Endothelial cell of umbilical vein (primary cell): ENCODE results near the gene CACNB4. TPM values are rescaled to one million over a fixed set of nuclear protein-coding genes. Genes with fewer than 3 reads are reported as not detected.

Experiments used
- BruUV-seq: library from RNA; stranded (reverse); fragments of 400-500 nt; replicated peaks from 2 replicates; lab custom pipeline; 2021; lab: Mats Ljungman, UMichigan
- CTCF ChIA-PET: fragments of 300-600, 350-600 bp; sonication (Branson Sonifier 250); formaldehyde crosslinking; loops from one replicate; lab custom pipeline; 2021; ENCODE audit warnings: antibody characterized with exemption, inconsistent platforms; lab: Charles Lee
- POLR2A ChIA-PET: fragments of 300-600, 350-600 bp; sonication (Branson Sonifier 250); formaldehyde crosslinking; loops from one replicate; lab custom pipeline; 2021; ENCODE audit warnings: antibody characterized with exemption, inconsistent platforms; lab: Charles Lee
- DNase-seq: peaks from one replicate; pipeline ENCODE4 v3.0.0-alpha.2; 2011; ENCODE audit warnings: low read depth, low spot score
- FAIRE-seq: peaks from 2 replicates; lab custom pipeline; 2011; peaks lifted over from hg19 to GRCh38; lab: Jason Lieb, UNC
- H2AFZ ChIP-seq: 2 replicates; pipeline ENCODE4 v1.6.0; 2012; ENCODE audit warnings: low read depth, low read length, control low read depth, inconsistent platforms
- H3K27ac ChIP-seq: 2 replicates; pipeline ENCODE4 v1.5.1; 2011; ENCODE audit warnings: low read depth, mild to moderate bottlenecking, control low read depth, low read length, moderate library complexity; ENCODE audit not compliant: insufficient read depth
- H3K27me3 ChIP-seq, 2 experiments: 2 replicates each; pipeline versions ENCODE4 v1.6.0 to v1.6.1; 2011; ENCODE audit warnings: low read length in 2 of 2, mixed read lengths in 1 of 2; ENCODE audit not compliant: control insufficient read depth in 2 of 2, insufficient read depth in 2 of 2
- H3K36me3 ChIP-seq, 2 experiments: 2 replicates in 1 of 2; 3 replicates in 1 of 2; pipeline ENCODE4 v1.5.1; 2011; ENCODE audit warnings: low read length in 2 of 2, mild to moderate bottlenecking in 1 of 2, moderate library complexity in 1 of 2; ENCODE audit not compliant: control insufficient read depth in 2 of 2, insufficient read depth in 2 of 2; ENCODE audit errors: extremely low read depth in 1 of 2
- H3K4me1 ChIP-seq: 3 replicates; pipeline ENCODE4 v1.5.1; 2011; ENCODE audit warnings: mild to moderate bottlenecking, low read length; ENCODE audit not compliant: control insufficient read depth, insufficient read depth; ENCODE audit errors: extremely low read depth
- H3K4me2 ChIP-seq: 2 replicates; pipeline ENCODE4 v1.6.1; 2011; ENCODE audit warnings: low read length, control low read depth, mixed read lengths; ENCODE audit not compliant: insufficient read depth
- H3K4me3 ChIP-seq, 3 experiments: fragments of 200-600 bp in 1 of 3; sonication (generic), shearing (Covaris generic) in 1 of 3; replicated peaks in 1 of 3; 2 replicates each; pipeline ENCODE4 v1.5.1; 2011 to 2016; ENCODE audit warnings: control low read depth in 3 of 3, low read length in 3 of 3, mild to moderate bottlenecking in 2 of 3, inconsistent platforms in 1 of 3, low read depth in 1 of 3, moderate library complexity in 1 of 3; ENCODE audit not compliant: insufficient read depth in 1 of 3
- H3K79me2 ChIP-seq: 2 replicates; pipeline ENCODE4 v1.6.0; 2012; ENCODE audit warnings: low read length, inconsistent platforms; ENCODE audit not compliant: control insufficient read depth, insufficient read depth
- H3K9ac ChIP-seq: replicated peaks from 2 replicates; pipeline ENCODE3; 2011; ENCODE audit warnings: low read length, control low read depth; ENCODE audit not compliant: insufficient read depth; ENCODE audit errors: extremely low read depth
- H3K9me1 ChIP-seq: replicated peaks from 3 replicates; pipeline ENCODE4 v1.6.0; 2011; ENCODE audit warnings: mild to moderate bottlenecking, low read length; ENCODE audit not compliant: control insufficient read depth, insufficient read depth; ENCODE audit errors: extremely low read depth
- H3K9me3 ChIP-seq: replicated peaks from 2 replicates; pipeline ENCODE4 v1.5.1; 2012; ENCODE audit warnings: low read length, inconsistent platforms; ENCODE audit not compliant: control insufficient read depth, insufficient read depth
- H4K20me1 ChIP-seq: replicated peaks from 2 replicates; pipeline ENCODE3; 2011; ENCODE audit warnings: mild to moderate bottlenecking, low read length; ENCODE audit not compliant: control insufficient read depth, insufficient read depth; ENCODE audit errors: extremely low read depth
- CTCF ChIP-seq, 2 donors: IDR thresholded peaks; 1 replicate in 1 of 2; 2 replicates in 1 of 2; pipeline ENCODE4 v1.5.1; 2011; ENCODE audit warnings: low read length in 2 of 2, mild to moderate bottlenecking in 2 of 2, moderate library complexity in 2 of 2, control low read depth in 1 of 2, inconsistent platforms in 1 of 2, low read depth in 1 of 2; ENCODE audit not compliant: insufficient read depth in 1 of 2; ENCODE audit errors: extremely low read depth in 1 of 2
- EZH2 ChIP-seq: IDR thresholded peaks from 2 replicates; pipeline ENCODE4 v1.6.1; 2012; ENCODE audit warnings: borderline replicate concordance, low read depth, mild to moderate bottlenecking, moderate library complexity, low read length, inconsistent platforms; ENCODE audit not compliant: severe bottlenecking
- FOS ChIP-seq: IDR thresholded peaks from 2 replicates; pipeline ENCODE4 v1.6.1; 2011; ENCODE audit warnings: mild to moderate bottlenecking, low read length, moderate library complexity, borderline replicate concordance; ENCODE audit not compliant: insufficient read depth
- GATA2 ChIP-seq: IDR thresholded peaks from 2 replicates; pipeline ENCODE4 v1.7.0; 2011; ENCODE audit warnings: low read depth, mild to moderate bottlenecking, moderate library complexity, mixed read lengths, low read length; ENCODE audit not compliant: insufficient read length, insufficient read depth
- JUN ChIP-seq: IDR thresholded peaks from 2 replicates; pipeline ENCODE4 v1.6.1; 2011; ENCODE audit warnings: borderline replicate concordance, low read depth; ENCODE audit not compliant: insufficient read length, insufficient read depth
- MAX ChIP-seq: IDR thresholded peaks from 2 replicates; pipeline ENCODE4 v1.6.1; 2011; ENCODE audit not compliant: insufficient read depth, insufficient read length
- MYC ChIP-seq: IDR thresholded peaks from one replicate; pipeline ENCODE4 v1.6.1; 2011; ENCODE audit warnings: mild to moderate bottlenecking, low read depth, low read length
- POLR2A ChIP-seq: IDR thresholded peaks from 2 replicates; pipeline ENCODE4 v1.6.1; 2012; ENCODE audit warnings: low read depth, mild to moderate bottlenecking, control low read depth, low read length
- POLR2AphosphoS5 ChIP-seq: IDR thresholded peaks from 2 replicates; pipeline ENCODE4 v1.6.1; 2012; ENCODE audit warnings: low read depth, mild to moderate bottlenecking, control low read depth, low read length, moderate library complexity; ENCODE audit not compliant: insufficient read depth
- dilution Hi-C: fragments of 300-500 bp; cut with MboI; formaldehyde crosslinking; loops from one replicate; pipeline ENCODE4 v1.15.0; 2019; ENCODE audit warnings: low sequenced_read_pairs; ENCODE audit not compliant: extremely low pct_ligation_motif_present
- intact Hi-C: fragments of 100-400 bp; cut with micrococcal nuclease; formaldehyde crosslinking; loops from one replicate; pipeline ENCODE4 v1.10.0; 2022
- polyA plus RNA-seq, 4 experiments: library from polyadenylated mRNA; depleted of rRNA in 3 of 4; stranded (reverse) in 3 of 4; unstranded in 1 of 4; fragments of >200 nt; gene quantifications; 2 replicates each; pipeline versions ENCODE4 v1.2.1 to v1.2.3, GENCODE V29; 2011 to 2012; ENCODE audit warnings: missing spikeins in 1 of 4
- total RNA-seq: library from RNA; stranded (reverse); gene quantifications from 2 replicates; pipeline ENCODE4 v1.2.3, GENCODE V29; 2021

The CACNB4 gene
- total and polyA plus RNA-seq, 2 donors (not counting 3 experiments of a cell fraction or from before 2014, with no cell fraction given) = 0.23 to 0.58 TPM

- no peaks in the 10 kb centered on the region for H3K9me3 ChIP-seq
- no peak overlapping the region for H2AFZ ChIP-seq
- H3K27me3 ChIP-seq = peaks cover 11 to 17% of the 10 kb centered on the region in 2 experiments
- H3K27ac ChIP-seq = no peak overlapping the region
- TF ChIP-seq POLR2AphosphoS5 (no peak), POLR2A (no peak), JUN (no peak), EZH2 (no peak), MYC (no peak), CTCF (IDR thresholded peaks at IDR 0.05; ENCODE audit: extremely low read depth in 1 of 2, insufficient read depth in 1 of 2, low read depth in 1 of 2, low read length in 2 of 2) (no peak), MAX (no peak), GATA2 (no peak), FOS (no peak)
- no peak overlapping the region for H3K4me2 ChIP-seq
- dilution Hi-C loops (no loop called here), intact Hi-C loops (no loop called here)
- no peak overlapping the region for H3K4me3 ChIP-seq
- DNase-seq (no peak), FAIRE-seq (no peak)
- no peaks in the 10 kb centered on the region for H4K20me1 ChIP-seq
- no peaks in the 10 kb centered on the region for H3K9me1 ChIP-seq
- CTCF ChIA-PET = interaction anchor here (1.3 to 1.5 kb wide), 2 partner anchors 10 to 92 kb away, joined by 3 to 4 read pairs; no protein-coding TSS in a partner anchor
- H3K36me3 ChIP-seq = no peaks in the 10 kb centered on the region
- H3K4me1 ChIP-seq = no peaks in the 10 kb centered on the region
- POLR2A ChIA-PET = no interaction called here
- BruUV-seq = no TSS peak
- no peak overlapping the region for H3K9ac ChIP-seq
- no peaks in the 10 kb centered on the region for H3K79me2 ChIP-seq
Measured at GRCh38 chr2:151937966-151938365, 160.9 kb downstream of the CACNB4 start.
